Muscle layer of duodenum (tissue), 2 donors: Measurements from ENCODE around the gene ERH.

ENCODE experiments used
- H3K27ac ChIP-seq: one replicate; pipeline ENCODE4 v1.7.0; 2013; ENCODE audit warnings: mild to moderate bottlenecking, low read length
- H3K27me3 ChIP-seq: one replicate; pipeline ENCODE4 v1.7.0; 2013; ENCODE audit warnings: low read depth, mild to moderate bottlenecking, control low read depth, low read length
- H3K36me3 ChIP-seq, 2 donors: one replicate each; pipeline ENCODE4 v1.7.0; 2013; ENCODE audit warnings: low read length in 2 of 2, control low read depth in 1 of 2, mild to moderate bottlenecking in 1 of 2; ENCODE audit not compliant: insufficient read depth in 2 of 2, control insufficient read depth in 1 of 2
- H3K4me1 ChIP-seq, 2 donors: one replicate each; pipeline ENCODE4 v1.7.0; 2013; ENCODE audit warnings: low read length in 2 of 2, mild to moderate bottlenecking in 2 of 2, control low read depth in 1 of 2, moderate library complexity in 1 of 2; ENCODE audit not compliant: insufficient read depth in 2 of 2, control insufficient read depth in 1 of 2
- H3K4me3 ChIP-seq, 2 donors: one replicate each; pipeline ENCODE4 v1.7.0; 2013; ENCODE audit warnings: low read length in 2 of 2, low read depth in 1 of 2, mild to moderate bottlenecking in 1 of 2
- H3K9me3 ChIP-seq, 2 donors: one replicate each; pipeline ENCODE4 v1.7.0; 2013; ENCODE audit warnings: low read length in 2 of 2, control low read depth in 1 of 2, mild to moderate bottlenecking in 1 of 2; ENCODE audit not compliant: control insufficient read depth in 1 of 2
- donor health status: healthy.

Gene ERH

GRCh38 chr14:69366761-69367160 lies 31.3 kb downstream of the ERH start:
- H3K9me3 ChIP-seq: no peaks in the 10 kb centered on the region
- H3K36me3 ChIP-seq: no peaks in the 10 kb centered on the region
- no peak overlapping the region for H3K27ac ChIP-seq
- no peaks in the 10 kb centered on the region for H3K4me1 ChIP-seq
- H3K4me3 ChIP-seq: no peak overlapping the region
- H3K27me3 ChIP-seq: no peaks in the 10 kb centered on the region

GRCh38 chr14:69366069-69366468 lies 32.0 kb downstream of the ERH start:
- Histone ChIP-seq H3K36me3 (no peaks in the 10 kb centered on the region), H3K4me1 (no peaks in the 10 kb centered on the region), H3K4me3 (no peak overlapping the region), H3K9me3 (no peaks in the 10 kb centered on the region), H3K27me3 (no peaks in the 10 kb centered on the region), H3K27ac (no peak overlapping the region)

- Histone ChIP-seq H3K36me3 (no peaks in the 10 kb centered on the region), H3K4me3 (no peak overlapping the region), H3K4me1 (no peaks in the 10 kb centered on the region), H3K9me3 (no peaks in the 10 kb centered on the region), H3K27me3 (no peaks in the 10 kb centered on the region), H3K27ac (no peak overlapping the region)
Measured at GRCh38 chr14:69364378-69364777, 33.7 kb downstream of the ERH start.

GRCh38 chr14:69363964-69364363 lies 34.1 kb downstream of the ERH start:
- Histone ChIP-seq H3K4me1 (no peaks in the 10 kb centered on the region), H3K27me3 (no peaks in the 10 kb centered on the region), H3K36me3 (no peaks in the 10 kb centered on the region), H3K27ac (no peak overlapping the region), H3K9me3 (no peaks in the 10 kb centered on the region), H3K4me3 (no peak overlapping the region)

- no peaks in the 10 kb centered on the region for H3K4me1 ChIP-seq
- no peak overlapping the region for H3K27ac ChIP-seq
- no peaks in the 10 kb centered on the region for H3K36me3 ChIP-seq
- H3K27me3 ChIP-seq: no peaks in the 10 kb centered on the region
- no peak overlapping the region for H3K4me3 ChIP-seq
- no peaks in the 10 kb centered on the region for H3K9me3 ChIP-seq
Measured at GRCh38 chr14:69363055-69363454, 35.0 kb downstream of the ERH start.

DNA sequence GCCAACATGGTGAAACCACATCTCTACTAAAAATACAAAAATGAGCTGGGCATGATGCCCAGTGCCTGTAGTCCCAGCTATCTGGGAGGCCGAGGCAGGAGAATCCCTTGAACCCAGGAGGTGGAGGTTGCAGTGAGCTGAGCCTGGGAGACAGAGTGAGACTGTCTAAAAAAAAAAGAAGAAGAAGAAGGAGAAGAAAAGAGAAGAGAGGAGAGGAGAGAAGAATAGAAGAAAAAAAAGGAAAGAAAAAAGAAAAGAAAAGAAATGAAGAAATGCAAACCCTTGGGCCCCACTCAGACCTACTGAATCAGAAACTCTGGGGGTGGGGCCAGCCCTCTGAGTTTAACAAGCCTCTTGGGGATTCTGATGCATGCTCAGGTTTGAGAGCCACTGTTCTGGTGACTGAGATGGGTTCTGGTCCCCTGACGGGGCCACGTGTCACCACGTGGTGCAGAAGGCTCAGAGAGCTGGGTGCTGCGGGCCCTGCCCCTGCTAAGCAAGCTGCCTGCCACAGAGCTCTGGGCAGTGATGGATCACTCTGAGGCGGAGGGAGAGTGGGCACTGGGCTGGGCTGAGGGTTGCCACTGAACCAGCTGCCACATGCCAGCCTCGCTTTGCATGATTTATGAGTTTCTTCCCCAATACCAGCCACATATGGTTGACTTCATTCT lies 37.5 kb downstream of the ERH start:
- Histone ChIP-seq H3K27me3 (no peaks in the 10 kb centered on the region), H3K4me1 (peaks cover 0 to under 1% of the 10 kb centered on the region in 2 donors), H3K9me3 (no peaks in the 10 kb centered on the region), H3K27ac (no peak overlapping the region), H3K36me3 (no peaks in the 10 kb centered on the region), H3K4me3 (no peak overlapping the region)

- Histone ChIP-seq H3K4me1 (peaks cover 0 to 8% of the 10 kb centered on the region in 2 donors), H3K27me3 (no peaks in the 10 kb centered on the region), H3K27ac (no peak overlapping the region), H3K4me3 (no peak overlapping the region), H3K36me3 (no peaks in the 10 kb centered on the region), H3K9me3 (no peaks in the 10 kb centered on the region)
Measured at GRCh38 chr14:69358966-69359365, 39.1 kb downstream of the ERH start.

GRCh38 chr14:69358233-69358963 lies 39.7 kb downstream of the ERH start:
- no peaks in the 10 kb centered on the region for H3K27me3 ChIP-seq
- H3K4me1 ChIP-seq: peaks cover 0 to 8% of the 10 kb centered on the region in 2 donors
- H3K4me3 ChIP-seq: no peak overlapping the region
- H3K9me3 ChIP-seq: no peaks in the 10 kb centered on the region
- no peak overlapping the region for H3K27ac ChIP-seq
- no peaks in the 10 kb centered on the region for H3K36me3 ChIP-seq

GRCh38 chr14:69357544-69358200 lies 40.4 kb downstream of the ERH start:
- no peaks in the 10 kb centered on the region for H3K27me3 ChIP-seq
- H3K4me1 ChIP-seq: peaks cover 0 to 8% of the 10 kb centered on the region in 2 donors
- H3K27ac ChIP-seq: no peak overlapping the region
- no peak overlapping the region for H3K4me3 ChIP-seq
- no peaks in the 10 kb centered on the region for H3K9me3 ChIP-seq
- H3K36me3 ChIP-seq: no peaks in the 10 kb centered on the region

DNA sequence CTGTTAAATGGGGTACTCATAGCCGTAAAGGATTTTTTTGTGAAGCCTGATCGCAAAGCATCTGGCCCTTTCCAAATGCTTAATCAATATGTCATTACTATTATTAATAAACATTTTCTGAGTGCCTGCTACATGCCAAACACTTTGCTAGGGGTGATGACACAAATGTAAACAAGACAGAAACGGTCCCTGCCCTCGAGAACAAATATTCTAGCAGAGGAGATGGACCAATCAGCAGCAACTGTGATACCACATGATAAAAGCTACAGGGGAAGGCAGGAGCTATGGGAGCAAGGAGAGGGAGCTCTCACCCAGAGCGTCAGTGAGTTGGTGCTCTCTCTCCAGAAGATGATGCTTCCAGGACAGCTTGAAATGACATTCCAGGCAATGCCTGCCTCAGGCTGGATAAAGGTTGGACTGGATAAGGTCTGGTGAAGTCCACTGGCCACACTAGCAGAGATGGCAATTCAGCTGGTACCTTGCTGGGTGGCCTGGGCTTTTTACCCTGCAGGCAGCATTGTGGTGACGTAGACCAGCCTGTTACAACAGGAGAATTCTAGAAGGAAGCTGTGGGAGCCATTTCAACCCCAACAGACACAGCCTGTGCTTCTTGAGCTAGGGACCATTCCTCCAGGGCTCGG lies 41.1 kb downstream of the ERH start:
- Histone ChIP-seq H3K36me3 (no peaks in the 10 kb centered on the region), H3K9me3 (no peaks in the 10 kb centered on the region), H3K4me3 (no peak overlapping the region), H3K27ac (no peak overlapping the region), H3K4me1 (peaks cover 0 to 8% of the 10 kb centered on the region in 2 donors), H3K27me3 (no peaks in the 10 kb centered on the region)

- H3K27me3 ChIP-seq: no peaks in the 10 kb centered on the region
- no peaks in the 10 kb centered on the region for H3K9me3 ChIP-seq
- H3K36me3 ChIP-seq: no peaks in the 10 kb centered on the region
- H3K27ac ChIP-seq: peak overlapping the region; percentile 28
- peaks cover 0 to 8% of the 10 kb centered on the region in 2 donors for H3K4me1 ChIP-seq
- no peak overlapping the region for H3K4me3 ChIP-seq
Measured at GRCh38 chr14:69355607-69356281, 42.4 kb downstream of the ERH start.
